T-cell (primary cell): ENCODE measurements around the gene GFRA1. TPM values are rescaled to one million over a fixed set of nuclear protein-coding genes. Genes with fewer than 3 reads are reported as not detected.

Source experiments
- ATAC-seq, 4 experiments: fragments of 200-7000 bp in 3 of 4; fragments of 150-1000 bp in 1 of 4; cut with Tn5 transposase; replicated peaks in 1 of 4; 1 replicate in 3 of 4; 2 replicates in 1 of 4; pipeline ENCODE4 v1.10.0; 2021; ENCODE audit warnings: moderate library complexity in 3 of 4, mild to moderate bottlenecking in 2 of 4, moderate number of reproducible peaks in 1 of 4
- CTCF ChIA-PET, 2 donors: fragments of 300-600 bp; sonication (Branson Sonifier 250); formaldehyde crosslinking; loops; one replicate each; lab custom pipeline; 2022; ENCODE audit warnings: antibody characterized with exemption in 2 of 2; lab: Charles Lee
- POLR2A ChIA-PET, 2 donors: fragments of 300-600 bp; sonication (Branson Sonifier 250); formaldehyde crosslinking; loops; one replicate each; lab custom pipeline; 2022; ENCODE audit warnings: antibody characterized with exemption in 2 of 2; lab: Charles Lee
- DNase-seq, 35 experiments: peaks; one replicate each; pipeline versions ENCODE4 v3.0.0 to v3.0.0-alpha.2; 2013 to 2023
- H3K27ac ChIP-seq: one replicate; pipeline ENCODE4 v1.5.1; 2013; ENCODE audit warnings: low read length
- H3K27me3 ChIP-seq, 2 experiments: replicated peaks in 1 of 2; 1 replicate in 1 of 2; 2 replicates in 1 of 2; pipeline versions ENCODE4 v1.6.1 to v1.7.0; 2013; ENCODE audit warnings: low read length in 1 of 2, mixed read lengths in 1 of 2; ENCODE audit not compliant: control insufficient read depth in 2 of 2, insufficient read depth in 2 of 2; ENCODE audit errors: extremely low read depth in 1 of 2
- H3K36me3 ChIP-seq, 2 donors: 1 replicate in 1 of 2; 2 replicates in 1 of 2; pipeline versions ENCODE4 v1.6.1 to v1.7.0; 2013; ENCODE audit warnings: low read length in 1 of 2; ENCODE audit not compliant: control insufficient read depth in 2 of 2, insufficient read depth in 1 of 2; ENCODE audit errors: extremely low read depth in 1 of 2
- H3K4me1 ChIP-seq, 2 experiments: 1 replicate in 1 of 2; 2 replicates in 1 of 2; pipeline versions ENCODE4 v1.6.1 to v1.7.0; 2013; ENCODE audit warnings: low read length in 2 of 2, mixed read lengths in 1 of 2; ENCODE audit not compliant: insufficient read depth in 2 of 2, control insufficient read depth in 1 of 2; ENCODE audit errors: extremely low read depth in 1 of 2
- H3K4me3 ChIP-seq, 2 donors: 1 replicate in 1 of 2; 2 replicates in 1 of 2; pipeline versions ENCODE4 v1.5.1 to v1.7.0; 2013; ENCODE audit warnings: mild to moderate bottlenecking in 2 of 2, low read length in 1 of 2, moderate library complexity in 1 of 2; ENCODE audit not compliant: control insufficient read depth in 1 of 2; ENCODE audit errors: extremely low read depth in 1 of 2
- H3K9me3 ChIP-seq: 2 replicates; pipeline ENCODE4 v1.7.0; 2013
- H3K27ac Mint-ChIP-seq, 2 donors: one replicate each; pipeline ENCODE4 v1.8.0; 2020 to 2021; ENCODE audit warnings: mild to moderate bottlenecking in 2 of 2, mixed read lengths in 2 of 2
- H3K27me3 Mint-ChIP-seq, 2 donors: one replicate each; pipeline ENCODE4 v1.8.0; 2021 to 2022; ENCODE audit warnings: mixed read lengths in 2 of 2
- H3K36me3 Mint-ChIP-seq: one replicate; pipeline ENCODE4 v1.8.0; 2021; ENCODE audit warnings: mixed read lengths
- H3K4me1 Mint-ChIP-seq, 3 donors: one replicate each; pipeline ENCODE4 v1.8.0; 2020 to 2022; ENCODE audit warnings: mixed read lengths in 3 of 3, mild to moderate bottlenecking in 1 of 3
- H3K4me3 Mint-ChIP-seq, 3 donors: one replicate each; pipeline ENCODE4 v1.8.0; 2020 to 2022; ENCODE audit warnings: mild to moderate bottlenecking in 3 of 3, mixed read lengths in 3 of 3, moderate library complexity in 3 of 3
- H3K9me3 Mint-ChIP-seq, 3 donors: one replicate each; pipeline ENCODE4 v1.8.0; 2020 to 2022; ENCODE audit warnings: mixed read lengths in 3 of 3
- WGBS: methylation state at CpG from one replicate; pipeline ENCODE4 v1.1.5; 2013; ENCODE audit warnings: missing lambda C conversion rate; ENCODE audit not compliant: insufficient coverage; 5-methylcytosine and 5-hydroxymethylcytosine counted together
- total RNA-seq, 35 experiments: library from RNA in 6 of 35; stranded (reverse) in 6 of 35; fragments of 120-200 nt in 1 of 35; gene quantifications; one replicate each; pipeline versions ENCODE4 v1.2.1 to v1.2.4 and lab custom pipeline; 2013 to 2026

Gene GFRA1
- total RNA-seq, 5 donors from 2014 or later (not counting 1 experiment from before 2014, with no cell fraction given): 0.03 to 0.25 (median 0.20) TPM; not detected in 2

DNA sequence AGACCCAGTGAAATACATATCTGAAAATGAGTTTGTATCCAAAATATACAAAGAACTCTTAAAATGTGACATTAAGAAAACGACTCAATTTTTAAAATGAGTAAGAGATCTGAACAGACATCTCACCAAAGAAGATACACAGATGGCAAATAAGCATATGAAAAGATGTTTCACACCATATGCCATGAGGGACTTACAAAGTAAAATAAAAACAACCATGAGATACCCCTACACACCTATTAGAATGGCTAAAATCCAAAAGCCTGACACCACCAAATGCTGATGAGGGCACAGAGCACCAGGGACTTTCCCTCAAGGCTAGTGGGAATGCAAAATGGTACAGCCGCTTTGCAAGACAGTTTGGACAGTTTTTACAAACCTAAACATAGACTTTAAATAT lies 27.9 kb downstream of the GFRA1 start:
- no peaks in the 10 kb centered on the region for H3K27me3 ChIP-seq
- H3K27ac ChIP-seq: no peak overlapping the region
- no peak overlapping the region for H3K4me3 Mint-ChIP-seq
- H3K27ac Mint-ChIP-seq: no peak overlapping the region
- H3K36me3 Mint-ChIP-seq: no peaks in the 10 kb centered on the region
- DNase-seq (no peak), ATAC-seq (no peak)
- no peaks in the 10 kb centered on the region for H3K36me3 ChIP-seq
- peaks cover 0 to 3% of the 10 kb centered on the region in 2 donors for H3K27me3 Mint-ChIP-seq
- 83% methylated on average over 1 of the region's 2 CpGs for WGBS
- H3K4me1 ChIP-seq: no peaks in the 10 kb centered on the region
- CTCF ChIA-PET: no interaction called here
- no peak overlapping the region for H3K4me3 ChIP-seq
- no peaks in the 10 kb centered on the region for H3K9me3 ChIP-seq
- H3K4me1 Mint-ChIP-seq: no peaks in the 10 kb centered on the region
- H3K9me3 Mint-ChIP-seq: peaks cover 0 to 8% (median 0%) of the 10 kb centered on the region in 3 donors
- POLR2A ChIA-PET: no interaction called here

DNA sequence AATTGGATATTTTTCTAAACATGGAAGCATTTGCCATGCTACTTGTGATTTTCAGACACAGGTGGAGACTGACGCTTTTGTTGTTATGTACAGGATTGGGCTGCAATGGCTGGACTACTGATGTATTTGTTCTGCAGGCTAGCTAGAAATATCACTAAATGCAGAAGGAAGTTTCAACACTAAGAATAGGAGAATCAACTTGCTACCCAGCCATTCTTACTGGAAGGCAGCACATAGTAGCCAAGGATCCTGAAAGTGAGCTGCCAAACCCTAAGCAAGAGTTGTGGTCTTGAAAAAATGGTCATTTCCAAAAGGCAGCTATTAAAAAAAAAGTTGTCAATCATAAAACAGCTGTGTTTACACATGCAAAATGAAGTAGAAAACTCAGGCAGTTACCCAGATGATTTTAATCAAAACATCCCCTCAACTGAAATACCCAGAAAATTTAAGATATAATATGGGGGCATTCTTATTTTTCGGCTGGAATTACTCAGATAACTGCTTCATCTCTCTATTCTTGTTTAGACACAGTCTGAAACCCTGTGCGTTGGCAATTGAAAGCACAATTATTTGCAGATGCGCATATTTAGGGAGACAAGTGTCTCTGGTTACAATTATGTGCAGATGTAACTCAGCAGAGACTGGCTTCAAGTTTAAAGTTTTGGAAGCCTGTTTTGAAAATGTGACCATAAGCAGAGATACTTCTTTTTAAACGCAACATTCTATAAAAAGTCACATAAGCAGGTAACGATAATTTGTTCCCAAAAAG lies 31.2 kb downstream of the GFRA1 start:
- no peak overlapping the region for H3K4me3 Mint-ChIP-seq
- H3K27me3 Mint-ChIP-seq: no peaks in the 10 kb centered on the region
- Histone ChIP-seq H3K9me3 (no peaks in the 10 kb centered on the region), H3K27me3 (no peaks in the 10 kb centered on the region), H3K4me1 (no peaks in the 10 kb centered on the region), H3K36me3 (no peaks in the 10 kb centered on the region), H3K27ac (no peak overlapping the region), H3K4me3 (no peak overlapping the region)
- ATAC-seq: no peak
- peaks cover 0 to 6% (median 0%) of the 10 kb centered on the region in 3 donors for H3K9me3 Mint-ChIP-seq
- H3K4me1 Mint-ChIP-seq: no peaks in the 10 kb centered on the region
- DNase-seq: no peak
- POLR2A ChIA-PET: no interaction called here
- no CpG with 5 or more reads among the region's 6 CpGs for WGBS
- no peak overlapping the region for H3K27ac Mint-ChIP-seq
- CTCF ChIA-PET: no interaction called here
- H3K36me3 Mint-ChIP-seq: no peaks in the 10 kb centered on the region

DNA sequence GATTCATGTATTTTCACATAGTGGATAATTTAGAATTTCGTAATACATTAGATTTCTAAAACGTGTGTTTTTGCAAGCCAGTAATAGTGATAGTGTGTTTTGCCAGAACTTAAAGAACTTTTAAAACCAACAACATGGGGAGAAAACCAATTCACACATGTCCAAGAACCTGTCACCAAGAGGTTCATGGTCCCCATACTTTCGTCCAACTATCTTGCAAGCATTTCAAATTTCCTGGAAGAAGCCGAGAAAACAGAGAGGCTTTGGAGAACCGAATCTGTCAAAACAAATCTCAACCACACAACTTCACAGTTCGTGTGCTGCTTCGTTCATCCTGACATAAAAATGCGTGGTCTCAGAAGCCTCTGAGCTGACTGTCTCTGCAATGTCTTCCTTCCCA lies 31.9 kb downstream of the GFRA1 start:
- no peak overlapping the region for H3K27ac Mint-ChIP-seq
- H3K36me3 ChIP-seq: no peaks in the 10 kb centered on the region
- no peaks in the 10 kb centered on the region for H3K36me3 Mint-ChIP-seq
- DNase-seq (no peak), ATAC-seq (no peak)
- CTCF ChIA-PET: no interaction called here
- H3K4me3 Mint-ChIP-seq: no peak overlapping the region
- no peaks in the 10 kb centered on the region for H3K4me1 Mint-ChIP-seq
- no peak overlapping the region for H3K27ac ChIP-seq
- peaks cover 0 to 6% (median 0%) of the 10 kb centered on the region in 3 donors for H3K9me3 Mint-ChIP-seq
- H3K9me3 ChIP-seq: no peaks in the 10 kb centered on the region
- no peaks in the 10 kb centered on the region for H3K27me3 ChIP-seq
- POLR2A ChIA-PET: no interaction called here
- H3K4me1 ChIP-seq: no peaks in the 10 kb centered on the region
- no peak overlapping the region for H3K4me3 ChIP-seq
- 61% methylated on average over 5 of the region's 8 CpGs for WGBS
- no peaks in the 10 kb centered on the region for H3K27me3 Mint-ChIP-seq

DNA sequence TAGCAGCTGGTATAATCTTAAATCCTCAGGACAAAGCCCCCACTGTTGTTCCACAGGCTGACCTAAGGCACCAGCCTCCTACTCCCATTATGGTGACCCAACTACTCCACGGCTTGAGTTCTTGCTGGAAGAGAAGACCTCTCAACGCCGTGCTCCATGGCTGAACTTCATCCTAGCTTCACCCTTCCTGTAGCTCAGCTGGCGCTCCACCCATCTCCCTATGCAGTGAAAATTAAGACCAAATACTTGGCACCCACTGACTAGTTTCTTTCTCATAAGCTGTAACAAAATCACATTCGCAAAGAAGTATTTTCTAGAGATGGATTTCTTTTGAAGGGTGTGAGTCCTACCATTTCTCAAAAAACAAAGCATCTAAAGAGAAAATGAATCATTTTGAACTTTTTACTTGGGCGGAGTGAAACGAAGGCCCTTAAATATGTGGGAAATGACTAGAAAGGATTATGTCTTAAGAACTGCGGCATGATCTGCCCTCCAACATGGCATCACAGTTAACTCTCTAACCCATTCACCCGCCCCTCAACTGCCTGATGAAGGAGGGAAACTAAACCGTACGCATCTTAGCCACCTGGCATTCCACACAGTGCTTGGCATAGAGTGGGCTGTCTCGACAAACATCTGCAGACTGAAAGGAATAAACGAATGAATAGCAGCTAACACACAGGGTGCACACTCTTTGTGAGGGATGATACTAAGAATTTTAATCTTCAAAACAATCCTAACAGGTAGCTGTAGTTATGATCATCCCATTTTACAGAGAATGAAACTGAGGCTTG lies 32.7 kb downstream of the GFRA1 start:
- Mint-ChIP-seq H3K36me3 (no peaks in the 10 kb centered on the region), H3K4me3 (no peak overlapping the region), H3K4me1 (no peaks in the 10 kb centered on the region), H3K27me3 (no peaks in the 10 kb centered on the region), H3K9me3 (peaks cover 0 to 3% (median 0%) of the 10 kb centered on the region in 3 donors), H3K27ac (no peak overlapping the region)
- no peak overlapping the region for H3K4me3 ChIP-seq
- no peak overlapping the region for H3K27ac ChIP-seq
- H3K4me1 ChIP-seq: no peaks in the 10 kb centered on the region
- DNase-seq: no peak
- no peak for ATAC-seq
- ChIA-PET POLR2A (no interaction called here), CTCF (no interaction called here)
- H3K36me3 ChIP-seq: no peaks in the 10 kb centered on the region
- no peaks in the 10 kb centered on the region for H3K9me3 ChIP-seq
- H3K27me3 ChIP-seq: no peaks in the 10 kb centered on the region
- 88% methylated on average over 1 of the region's 13 CpGs for WGBS

DNA sequence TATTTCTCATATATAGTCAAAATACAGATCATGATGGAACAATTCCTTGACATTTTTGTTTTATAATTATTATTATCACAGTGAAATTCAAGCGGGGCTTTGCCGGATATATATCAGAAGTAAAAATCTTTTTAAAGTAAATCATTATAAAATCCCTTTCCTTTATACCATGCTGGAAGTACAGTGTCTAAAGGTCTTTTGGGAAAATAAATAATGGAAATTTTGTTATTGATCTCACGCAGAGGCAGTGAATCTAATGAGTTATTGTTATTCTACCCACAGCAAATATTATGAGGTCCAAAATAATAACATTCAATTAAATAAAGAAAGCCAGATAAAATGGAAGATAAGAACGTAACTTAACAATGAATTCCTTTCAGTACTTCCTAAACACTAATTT lies 33.8 kb downstream of the GFRA1 start:
- no peak overlapping the region for H3K27ac ChIP-seq
- H3K27me3 Mint-ChIP-seq: no peaks in the 10 kb centered on the region
- ChIA-PET POLR2A (no interaction called here), CTCF (no interaction called here)
- DNase-seq (no peak), ATAC-seq (no peak)
- no peak overlapping the region for H3K27ac Mint-ChIP-seq
- no peaks in the 10 kb centered on the region for H3K9me3 ChIP-seq
- H3K4me1 ChIP-seq: no peaks in the 10 kb centered on the region
- no peaks in the 10 kb centered on the region for H3K4me1 Mint-ChIP-seq
- no peak overlapping the region for H3K4me3 Mint-ChIP-seq
- no peaks in the 10 kb centered on the region for H3K36me3 Mint-ChIP-seq
- peaks cover 0 to 3% (median 0%) of the 10 kb centered on the region in 3 donors for H3K9me3 Mint-ChIP-seq
- no peaks in the 10 kb centered on the region for H3K36me3 ChIP-seq
- no peaks in the 10 kb centered on the region for H3K27me3 ChIP-seq
- WGBS: no CpG with 5 or more reads among the region's 4 CpGs
- H3K4me3 ChIP-seq: no peak overlapping the region

DNA sequence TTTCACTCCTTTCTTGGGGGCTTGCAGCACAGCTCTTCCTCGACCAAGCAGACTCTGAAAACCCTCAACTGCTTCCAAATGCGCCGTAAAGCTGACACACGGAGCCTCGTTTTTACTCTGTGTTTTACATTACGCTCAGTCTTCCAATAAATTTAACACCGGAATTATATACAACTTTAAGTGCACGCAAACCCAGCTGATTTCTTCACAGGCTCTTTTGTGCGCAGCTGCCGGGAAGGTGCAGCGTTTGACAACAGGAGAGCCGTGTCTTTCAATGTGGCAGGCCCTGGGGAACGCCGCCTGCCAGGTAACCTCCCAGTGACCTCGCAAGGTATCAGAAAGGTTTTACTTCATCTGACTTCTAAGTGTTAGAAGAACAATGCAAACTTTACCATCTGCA lies 35.0 kb downstream of the GFRA1 start:
- H3K4me3 ChIP-seq: no peak overlapping the region
- ChIA-PET CTCF (no interaction called here), POLR2A (no interaction called here)
- no peaks in the 10 kb centered on the region for H3K27me3 ChIP-seq
- no peaks in the 10 kb centered on the region for H3K4me1 ChIP-seq
- H3K27ac ChIP-seq: no peak overlapping the region
- DNase-seq (no peak), ATAC-seq (no peak)
- H3K9me3 ChIP-seq: no peaks in the 10 kb centered on the region
- Mint-ChIP-seq H3K4me1 (no peaks in the 10 kb centered on the region), H3K27me3 (peaks cover 0 to 3% of the 10 kb centered on the region in 2 donors), H3K36me3 (no peaks in the 10 kb centered on the region), H3K4me3 (no peak overlapping the region), H3K27ac (no peak overlapping the region), H3K9me3 (peaks cover 0 to 3% (median 0%) of the 10 kb centered on the region in 3 donors)
- 87% methylated on average over 12 of the region's 15 CpGs for WGBS
- no peaks in the 10 kb centered on the region for H3K36me3 ChIP-seq
